Stimulated activated CD8-positive, alpha-beta memory T cell treated with anti-CD3 and anti-CD28 coated beads, Interleukin-12 subunit alpha, Interleukin-12 subunit beta, amount 100 ng/mL, for 4 hours (primary cell): ENCODE measurements around the gene PNPLA3.

Experiments used
- DNase-seq: peaks from one replicate; pipeline ENCODE4 v3.0.0-alpha.2; 2020; ENCODE audit warnings: low read depth

PNPLA3 gene

GRCh38 chr22:43994006-43994405, 70.4 kb downstream of the PNPLA3 start:
- DNase-seq, result no peak

- no peak for DNase-seq
Observed at GRCh38 chr22:43994416-43994815, 70.8 kb downstream of the PNPLA3 start.

- DNase-seq, result no peak
Observed at GRCh38 chr22:43995057-43995685, 71.6 kb downstream of the PNPLA3 start.

GRCh38 chr22:43995798-43996169, 72.2 kb downstream of the PNPLA3 start:
- no peak for DNase-seq

GRCh38 chr22:43996170-43996980, 72.8 kb downstream of the PNPLA3 start:
- peak; percentile 52 for DNase-seq

- DNase-seq, result no peak
Observed at GRCh38 chr22:43996981-43997265, 73.3 kb downstream of the PNPLA3 start.
